Measurements from ENCODE around the gene SYP. TPM values are rescaled to one million over a fixed set of nuclear protein-coding genes. Genes with fewer than 3 reads are reported as not detected.
A peak's percentile ranks its signal among the peaks of the same experiment; 100 is the strongest.
"Not testable (repeated sequence)": the region's sequence is repeated elsewhere in the genome, so short reads cannot be mapped to it uniquely, and the experiment has no call there.

The SYP gene
- total RNA-seq, 1 donor from 2014 or later: 1.5 TPM

DNA sequence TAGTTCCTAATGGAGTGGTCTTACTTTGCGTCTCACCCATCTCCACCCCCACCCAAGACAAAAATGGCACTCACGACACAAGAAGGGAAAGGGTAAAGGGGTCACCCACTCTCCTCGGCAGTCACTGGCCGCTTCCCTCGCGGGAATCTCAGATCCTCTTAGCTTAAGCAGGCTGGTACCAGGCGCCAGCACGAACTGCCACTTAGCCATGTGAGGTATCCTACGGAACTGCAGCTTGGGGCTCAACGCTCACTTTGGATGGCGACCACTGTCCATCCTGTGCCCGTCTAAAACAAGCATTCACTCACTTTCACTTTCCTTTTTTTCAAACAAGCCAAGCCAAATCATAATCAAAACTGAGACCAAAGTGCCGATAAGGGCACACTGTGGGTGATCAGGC is 52.1 kb downstream of the SYP start:
- Mint-ChIP-seq H3K36me3 (ENCODE audit: low read depth) (no peaks in the 10 kb centered on the region), H3K4me1 (ENCODE audit: low read depth) (no peaks in the 10 kb centered on the region), H3K9me3 (ENCODE audit: low read depth) (peaks cover 18% of the 10 kb centered on the region), H3K27ac (ENCODE audit: unreplicated experiment) (no peak overlapping the region), H3K4me3 (ENCODE audit: unreplicated experiment) (no peak overlapping the region), H3K27me3 (ENCODE audit: low read depth) (no peaks in the 10 kb centered on the region)
- TF ChIP-seq, protein P1, sequence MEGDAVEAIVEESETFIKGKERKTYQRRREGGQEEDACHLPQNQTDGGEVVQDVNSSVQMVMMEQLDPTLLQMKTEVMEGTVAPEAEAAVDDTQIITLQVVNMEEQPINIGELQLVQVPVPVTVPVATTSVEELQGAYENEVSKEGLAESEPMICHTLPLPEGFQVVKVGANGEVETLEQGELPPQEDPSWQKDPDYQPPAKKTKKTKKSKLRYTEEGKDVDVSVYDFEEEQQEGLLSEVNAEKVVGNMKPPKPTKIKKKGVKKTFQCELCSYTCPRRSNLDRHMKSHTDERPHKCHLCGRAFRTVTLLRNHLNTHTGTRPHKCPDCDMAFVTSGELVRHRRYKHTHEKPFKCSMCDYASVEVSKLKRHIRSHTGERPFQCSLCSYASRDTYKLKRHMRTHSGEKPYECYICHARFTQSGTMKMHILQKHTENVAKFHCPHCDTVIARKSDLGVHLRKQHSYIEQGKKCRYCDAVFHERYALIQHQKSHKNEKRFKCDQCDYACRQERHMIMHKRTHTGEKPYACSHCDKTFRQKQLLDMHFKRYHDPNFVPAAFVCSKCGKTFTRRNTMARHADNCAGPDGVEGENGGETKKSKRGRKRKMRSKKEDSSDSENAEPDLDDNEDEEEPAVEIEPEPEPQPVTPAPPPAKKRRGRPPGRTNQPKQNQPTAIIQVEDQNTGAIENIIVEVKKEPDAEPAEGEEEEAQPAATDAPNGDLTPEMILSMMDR (IDR thresholded peaks at IDR 0.05): no peak
- no peak for DNase-seq (ENCODE audit: low spot score)

DNA sequence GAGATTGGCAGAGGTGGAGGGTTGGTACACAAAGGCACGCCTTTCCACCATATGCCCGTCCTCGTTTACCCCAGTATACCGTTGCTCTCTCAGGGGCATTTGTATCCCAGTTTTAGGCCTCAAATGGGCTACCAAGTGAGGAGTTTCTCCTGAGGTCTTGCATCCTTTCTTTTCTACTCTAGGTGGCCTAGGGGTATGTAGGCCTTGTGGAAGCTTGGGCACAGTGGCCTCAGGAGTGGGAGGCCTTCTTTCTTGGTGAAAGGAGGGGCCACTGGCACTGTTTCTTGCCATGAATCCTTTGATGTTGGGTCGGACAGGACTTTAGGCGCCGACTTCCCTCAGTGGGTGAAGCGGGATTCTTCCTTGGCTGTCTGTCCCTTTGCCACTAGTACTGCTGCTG is 52.7 kb downstream of the SYP start:
- TF ChIP-seq, protein P1 (IDR thresholded peaks at IDR 0.05): no peak
- Mint-ChIP-seq H3K27me3 (ENCODE audit: low read depth) (no peaks in the 10 kb centered on the region), H3K4me3 (ENCODE audit: unreplicated experiment) (no peak overlapping the region), H3K36me3 (ENCODE audit: low read depth) (no peaks in the 10 kb centered on the region), H3K9me3 (ENCODE audit: low read depth) (peaks cover 15% of the 10 kb centered on the region), H3K4me1 (ENCODE audit: low read depth) (no peaks in the 10 kb centered on the region), H3K27ac (ENCODE audit: unreplicated experiment) (no peak overlapping the region)
- DNase-seq (ENCODE audit: low spot score): no peak

DNA sequence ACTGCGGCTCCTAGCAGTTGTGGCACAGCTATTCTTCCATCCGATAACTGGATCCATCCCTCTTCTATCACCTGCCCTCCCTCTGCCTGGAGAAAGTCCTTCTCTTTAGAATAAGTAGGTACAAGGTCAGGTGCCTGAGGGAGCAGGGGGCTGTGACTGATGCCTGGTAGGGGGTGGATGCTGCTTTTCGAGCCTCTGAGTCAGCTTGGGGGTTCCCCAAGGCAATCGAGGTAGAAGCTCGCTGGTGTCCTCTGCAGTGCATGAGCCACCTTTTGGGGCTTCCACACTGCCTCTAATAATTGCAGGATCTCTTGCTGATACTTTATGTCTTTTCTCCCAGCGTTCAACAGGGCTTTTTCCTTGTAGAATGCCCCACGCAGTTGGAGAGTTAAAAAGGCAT is 56.8 kb downstream of the SYP start:
- H3K27me3 Mint-ChIP-seq (ENCODE audit: low read depth); H3K4me1 Mint-ChIP-seq (ENCODE audit: low read depth); DNase-seq (ENCODE audit: low spot score); H3K27ac Mint-ChIP-seq (ENCODE audit: unreplicated experiment); H3K4me3 Mint-ChIP-seq (ENCODE audit: unreplicated experiment); H3K36me3 Mint-ChIP-seq (ENCODE audit: low read depth): not testable (repeated sequence)
- peaks cover 39% of the 10 kb centered on the region for H3K9me3 Mint-ChIP-seq (ENCODE audit: low read depth)

DNA sequence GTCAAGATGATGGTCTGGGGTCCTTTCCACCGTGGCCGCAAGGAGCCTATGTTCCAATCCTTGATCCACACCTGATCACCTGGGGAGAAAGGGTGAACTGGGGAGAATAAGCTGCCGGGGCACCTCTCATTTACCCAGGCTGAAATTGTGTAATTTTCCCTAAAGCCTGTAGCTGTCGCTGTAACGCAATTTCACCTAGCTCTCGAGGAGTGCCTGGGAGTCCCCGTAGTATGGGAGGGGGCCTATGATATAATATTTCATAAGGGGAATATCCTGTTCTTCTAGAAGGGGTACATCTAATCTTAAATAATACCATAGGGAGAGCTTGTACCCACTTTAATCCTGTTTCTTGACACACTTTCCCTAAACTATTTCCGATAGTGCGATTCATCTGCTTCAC is 57.7 kb downstream of the SYP start:
- not testable (repeated sequence) for H3K36me3 Mint-ChIP-seq (ENCODE audit: low read depth); H3K4me3 Mint-ChIP-seq (ENCODE audit: unreplicated experiment); H3K4me1 Mint-ChIP-seq (ENCODE audit: low read depth); H3K27ac Mint-ChIP-seq (ENCODE audit: unreplicated experiment); H3K27me3 Mint-ChIP-seq (ENCODE audit: low read depth); DNase-seq (ENCODE audit: low spot score)
- TF ChIP-seq, protein P1 (IDR thresholded peaks at IDR 0.05): peak; percentile 64
- H3K9me3 Mint-ChIP-seq (ENCODE audit: low read depth): peaks cover 31% of the 10 kb centered on the region

DNA sequence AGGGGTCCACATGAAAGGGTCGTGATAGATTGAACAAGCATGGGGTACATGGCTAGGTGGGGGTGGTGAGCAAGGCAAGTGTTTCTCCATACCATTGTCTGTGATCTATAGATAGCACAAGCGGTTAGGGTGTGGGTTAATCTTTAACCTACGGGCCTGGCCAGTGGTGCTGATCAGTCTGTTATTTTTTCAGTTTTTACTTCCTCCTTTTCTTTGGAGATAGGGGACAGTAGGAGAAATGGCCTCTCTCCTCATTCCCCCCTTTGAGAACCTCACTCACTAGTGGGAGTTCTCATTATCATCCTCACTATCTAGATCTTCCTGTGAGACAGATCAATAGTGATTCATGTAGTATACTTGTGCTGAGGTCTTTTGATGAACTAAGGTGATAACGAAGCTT is 60.3 kb downstream of the SYP start:
- no peak for DNase-seq (ENCODE audit: low spot score)
- H3K27ac Mint-ChIP-seq (ENCODE audit: unreplicated experiment): no peak overlapping the region
- no peaks in the 10 kb centered on the region for H3K27me3 Mint-ChIP-seq (ENCODE audit: low read depth)
- no peaks in the 10 kb centered on the region for H3K4me1 Mint-ChIP-seq (ENCODE audit: low read depth)
- TF ChIP-seq, protein P1 (IDR thresholded peaks at IDR 0.05): no peak
- peaks cover 2% of the 10 kb centered on the region for H3K36me3 Mint-ChIP-seq (ENCODE audit: low read depth)
- H3K9me3 Mint-ChIP-seq (ENCODE audit: low read depth): peaks cover 27% of the 10 kb centered on the region
- no peak overlapping the region for H3K4me3 Mint-ChIP-seq (ENCODE audit: unreplicated experiment)

Other genes with a start within 250 kb of the SYP start
- 47.4 to 49.0 TPM (median 47.5 TPM) in 3 replicates for gene OTUD5, start 242.6 kb downstream of the SYP start, total RNA-seq
- 1.4 to 1.7 TPM (median 1.6 TPM) in 3 replicates for gene KCND1, start 228.3 kb downstream of the SYP start, total RNA-seq
- 28.8 to 37.5 TPM (median 32.7 TPM) in 3 replicates for gene GRIPAP1, start 197.9 kb downstream of the SYP start, total RNA-seq
- gene TFE3, start 156.8 kb downstream of the SYP start, total RNA-seq: 39.3 to 42.5 TPM (median 41.2 TPM) in 3 replicates
- 6.9 to 7.7 TPM (median 7.3 TPM) in 3 replicates for gene CCDC120, start 141.2 kb downstream of the SYP start, total RNA-seq
- 51.9 to 58.3 TPM (median 53.4 TPM) in 3 replicates for gene PRAF2, start 126.2 kb downstream of the SYP start, total RNA-seq
- gene WDR45, start 120.3 kb downstream of the SYP start, total RNA-seq: 49.2 to 63.0 TPM (median 49.3 TPM) in 3 replicates
- gene GPKOW, start 76.5 kb downstream of the SYP start, total RNA-seq: 16.0 to 17.5 TPM (median 17.2 TPM) in 3 replicates
- gene MAGIX, start 37.4 kb downstream of the SYP start, total RNA-seq: 1.6 to 3.5 TPM (median 2.9 TPM) in 3 replicates
- 120 to 203 TPM (median 187 TPM) in 3 replicates for gene PLP2, start 28.3 kb downstream of the SYP start, total RNA-seq
- gene PRICKLE3, start 13.8 kb downstream of the SYP start, total RNA-seq: 7.2 to 8.2 TPM (median 7.5 TPM) in 3 replicates
- gene CACNA1F, start 33.1 kb upstream of the SYP start, total RNA-seq: not detected in 3 replicates
- 12.3 to 13.2 TPM (median 12.8 TPM) in 3 replicates for gene CCDC22, start 35.3 kb upstream of the SYP start, total RNA-seq
- gene FOXP3, start 64.5 kb upstream of the SYP start, total RNA-seq: 0.12 to 0.28 TPM in 2 of 3 replicates, not detected in the other
- 6.6 to 15.0 TPM (median 8.0 TPM) in 3 replicates for gene PPP1R3F, start 69.6 kb upstream of the SYP start, total RNA-seq
- not detected in 3 replicates for gene GAGE10, start 103.5 kb upstream of the SYP start, total RNA-seq
- not detected in 3 replicates for gene GAGE12J, start 121.8 kb upstream of the SYP start, total RNA-seq
- gene GAGE13, start 131.4 kb upstream of the SYP start, total RNA-seq: not detected in 3 replicates